K562 (cell line): ENCODE results near the gene HSPB7. TPM values are rescaled to one million over a fixed set of nuclear protein-coding genes. Genes with fewer than 3 reads are reported as not detected.

Experiments used
- CHD1 ChIP-seq: fragments of 200-600 bp; sonication (generic); IDR thresholded peaks from one replicate; pipeline ENCODE4 v1.6.1; 2012; ENCODE audit warnings: mild to moderate bottlenecking, moderate library complexity, low read length, inconsistent platforms
- HES1 ChIP-seq: fragments of 450-650 bp; IDR thresholded peaks from 2 replicates; pipeline ENCODE4 v1.6.1; 2016; ENCODE audit warnings: low read depth, mild to moderate bottlenecking, moderate library complexity
- HMGXB4 ChIP-seq: sonication (generic); formaldehyde crosslinking; IDR thresholded peaks from 2 replicates; pipeline ENCODE4 v1.8.1; 2023; ENCODE audit warnings: mild to moderate bottlenecking, missing genetic modification reagents
- JUN ChIP-seq, 2 experiments: sonication (generic) in 1 of 2; formaldehyde crosslinking in 1 of 2; IDR thresholded peaks; 2 replicates each; pipeline versions ENCODE4 v1.6.1 to v1.8.0; 2012 to 2022; ENCODE audit warnings: borderline replicate concordance in 2 of 2, mild to moderate bottlenecking in 2 of 2, improper control_type of control experiment in 1 of 2, low read depth in 1 of 2, low read length in 1 of 2, missing genetic modification reagents in 1 of 2
- MBD1 ChIP-seq: fragments of 250-450 bp; sonication (Bioruptor Pico); IDR thresholded peaks from 2 replicates; pipeline ENCODE4 v1.8.0; 2022; ENCODE audit warnings: inconsistent platforms
- MGA ChIP-seq: fragments of 450-650 bp; IDR thresholded peaks from 2 replicates; pipeline ENCODE4 v1.6.1; 2016; ENCODE audit warnings: mild to moderate bottlenecking, moderate library complexity
- TFAP4 ChIP-seq: sonication (generic); formaldehyde crosslinking; IDR thresholded peaks from 2 replicates; pipeline ENCODE4 v1.8.0; 2022; ENCODE audit warnings: missing genetic modification reagents, mild to moderate bottlenecking, moderate library complexity, borderline replicate concordance
- polyA plus RNA-seq, 8 experiments: library from polyadenylated mRNA; depleted of rRNA in 4 of 8; stranded (reverse) in 5 of 8; unstranded in 3 of 8; fragments of >200 nt; fragmentation: Nextera tagmentation in 2 of 8; fragmentation: Illumina TruSeq in 1 of 8; extraction: Ambion mirVana in 2 of 8; extraction: Trizol in 1 of 8; gene quantifications; 2 replicates each; pipeline versions ENCODE4 v1.2.1 to v1.2.3, GENCODE V29; 2011 to 2014; ENCODE audit warnings: inconsistent platforms in 1 of 8, missing spikeins in 1 of 8
- total RNA-seq, 7 experiments: library from RNA; depleted of rRNA in 6 of 7; stranded (reverse); fragments of >200 nt in 6 of 7; fragmentation: Illumina TruSeq in 2 of 7; extraction: Trizol in 2 of 7; gene quantifications; 2 replicates each; pipeline versions ENCODE4 v1.2.1 to v1.2.3, GENCODE V29; 2011 to 2021; ENCODE audit warnings: low replicate concordance in 1 of 7

The HSPB7 gene
- total and polyA plus RNA-seq, 9 of the 15 experiments (the other 6 are each of a cell fraction or from before 2014, with no cell fraction given): 0.05 to 0.19 (median 0.07) TPM; not detected in 6

- TF ChIP-seq TFAP4 (CRISPR knock-in tag): peak; percentile 63; the same call in 1 of the 2 replicates
- peak; percentile 89 for TF ChIP-seq MGA
- no peak for TF ChIP-seq HMGXB4 (CRISPR knock-in tag)
- peak; percentile 48 for TF ChIP-seq CHD1
- peak; percentile 9; the same call in 1 of the 2 replicates for TF ChIP-seq JUN (IDR thresholded peaks at IDR 0.05; ENCODE audit: borderline replicate concordance, low read depth, low read length)
- TF ChIP-seq JUN (CRISPR knock-in tag; IDR thresholded peaks at IDR 0.05; ENCODE audit: borderline replicate concordance): no peak
- no peak for TF ChIP-seq MBD1 (CRISPR knock-in tag)
- TF ChIP-seq HES1: no peak
These were observed 3.0 kb downstream of the HSPB7 start (continued) for GRCh38 chr1:16014509-16015482.
